Epithelial cell of esophagus (primary cell): Measurements from ENCODE around the gene TSGA10IP.

Experiments
- DNase-seq: peaks from one replicate; pipeline ENCODE4 v3.0.0; 2010; ENCODE audit warnings: low read depth
- H3K4me3 ChIP-seq: 2 replicates; pipeline ENCODE4 v1.5.1; 2011; ENCODE audit warnings: mild to moderate bottlenecking, low read length, control low read depth
- TF ChIP-seq, protein P1 (sequence below): IDR thresholded peaks from 2 replicates; pipeline ENCODE4 v1.5.1; 2011; ENCODE audit warnings: low read depth, mild to moderate bottlenecking, low read length, control low read depth, inconsistent platforms; ENCODE audit not compliant: insufficient read depth; ENCODE audit errors: missing control alignments

Gene TSGA10IP

DNA sequence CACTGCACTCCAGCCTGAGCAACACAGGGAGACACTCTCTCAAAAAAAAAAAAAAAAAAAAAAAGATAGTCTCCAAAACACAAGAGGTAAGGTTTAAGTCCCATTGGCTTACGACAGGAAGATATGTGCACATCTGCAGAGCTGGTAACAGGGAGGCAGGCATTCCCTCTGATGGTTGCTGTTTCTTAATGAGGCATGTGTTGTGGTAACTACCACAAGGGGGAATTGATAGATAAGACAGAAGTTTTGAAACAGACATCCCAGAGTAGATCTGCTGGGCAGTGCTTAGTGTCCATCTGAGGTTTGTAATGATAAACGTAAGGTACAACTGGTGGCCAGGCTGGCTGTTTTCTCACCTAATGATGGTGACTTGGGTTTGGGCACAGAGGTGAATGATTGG lies 52.0 kb downstream of the TSGA10IP start:
- no peak for DNase-seq
- TF ChIP-seq, protein P1, sequence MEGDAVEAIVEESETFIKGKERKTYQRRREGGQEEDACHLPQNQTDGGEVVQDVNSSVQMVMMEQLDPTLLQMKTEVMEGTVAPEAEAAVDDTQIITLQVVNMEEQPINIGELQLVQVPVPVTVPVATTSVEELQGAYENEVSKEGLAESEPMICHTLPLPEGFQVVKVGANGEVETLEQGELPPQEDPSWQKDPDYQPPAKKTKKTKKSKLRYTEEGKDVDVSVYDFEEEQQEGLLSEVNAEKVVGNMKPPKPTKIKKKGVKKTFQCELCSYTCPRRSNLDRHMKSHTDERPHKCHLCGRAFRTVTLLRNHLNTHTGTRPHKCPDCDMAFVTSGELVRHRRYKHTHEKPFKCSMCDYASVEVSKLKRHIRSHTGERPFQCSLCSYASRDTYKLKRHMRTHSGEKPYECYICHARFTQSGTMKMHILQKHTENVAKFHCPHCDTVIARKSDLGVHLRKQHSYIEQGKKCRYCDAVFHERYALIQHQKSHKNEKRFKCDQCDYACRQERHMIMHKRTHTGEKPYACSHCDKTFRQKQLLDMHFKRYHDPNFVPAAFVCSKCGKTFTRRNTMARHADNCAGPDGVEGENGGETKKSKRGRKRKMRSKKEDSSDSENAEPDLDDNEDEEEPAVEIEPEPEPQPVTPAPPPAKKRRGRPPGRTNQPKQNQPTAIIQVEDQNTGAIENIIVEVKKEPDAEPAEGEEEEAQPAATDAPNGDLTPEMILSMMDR, result no peak
- no peak overlapping the region for H3K4me3 ChIP-seq

DNA sequence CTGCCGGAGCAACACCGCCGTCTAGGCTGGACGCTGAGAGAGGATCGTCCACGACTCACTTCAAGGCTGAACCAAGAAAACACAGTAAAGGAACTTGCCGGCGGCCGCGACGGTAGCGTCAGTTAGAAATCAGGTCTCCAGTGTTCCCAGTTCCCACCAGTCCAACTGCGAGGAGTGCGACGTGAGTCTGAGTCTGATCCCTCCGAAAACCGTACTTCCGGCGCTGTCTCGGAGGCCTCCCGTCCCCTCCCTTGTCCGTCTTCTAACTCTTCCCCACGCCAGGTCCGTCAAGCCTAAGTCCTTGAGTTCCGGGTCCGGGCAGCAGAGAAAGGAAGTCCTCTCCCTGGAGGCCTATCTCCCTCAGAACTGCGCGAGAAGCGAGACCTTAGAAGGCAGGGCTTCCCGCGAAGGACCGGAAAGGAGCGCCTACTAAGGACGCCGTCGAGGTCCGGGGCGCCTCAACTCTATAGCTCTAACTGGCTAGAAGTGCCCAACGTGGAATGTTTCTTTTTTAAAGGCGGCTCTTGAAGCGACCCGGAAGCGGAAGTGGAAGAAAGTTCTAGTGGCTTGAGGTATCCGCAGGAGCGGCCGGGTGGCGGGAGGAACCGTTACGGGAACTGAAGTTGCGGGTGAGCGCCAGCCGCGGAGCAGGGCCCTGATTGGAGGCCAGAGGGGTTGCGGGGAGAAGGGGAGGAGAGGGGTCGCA lies 56.8 kb downstream of the TSGA10IP start, which contains the start of the genes BANF1 and EIF1AD:
TSS of gene BANF1 (plus strand) at position 562 of the 706 bp plus-strand sequence. CDS start 748 bp downstream, outside the sequence.
TSS of gene EIF1AD (minus strand) at position 216 of the 706 bp plus-strand sequence. CDS start 1,768 bp downstream, outside the sequence.
- peak; percentile 99 for DNase-seq

DNA sequence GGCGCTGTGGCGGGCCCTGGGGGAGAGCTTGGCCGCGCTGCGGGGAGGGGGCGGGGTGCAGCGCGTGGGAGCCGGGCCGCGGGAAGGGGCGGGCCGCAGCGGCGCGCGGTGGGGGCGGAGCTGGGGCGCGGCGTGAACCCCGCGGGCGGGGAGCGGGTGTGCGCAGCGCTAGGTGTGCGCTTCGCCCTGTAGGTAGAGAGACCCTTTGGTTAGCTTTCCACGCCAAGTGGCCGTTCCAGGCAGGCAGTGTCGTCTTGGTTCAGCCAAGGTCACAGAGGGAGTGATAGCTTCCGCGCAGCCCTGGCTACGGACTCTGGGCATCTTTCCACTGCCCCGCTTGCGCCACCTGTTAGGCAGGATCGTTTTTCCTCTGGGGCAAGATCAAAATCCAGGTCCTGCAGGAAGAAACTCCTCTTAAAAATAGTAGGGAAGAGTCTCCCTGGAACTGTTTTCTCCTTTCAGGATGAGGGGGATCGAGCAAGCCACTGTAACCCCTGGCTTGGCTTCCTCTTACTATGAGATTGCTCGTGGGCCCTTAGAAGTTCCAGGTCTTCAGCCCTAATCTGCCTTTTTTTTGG lies 57.5 kb downstream of the TSGA10IP start:
- TF ChIP-seq, protein P1, result peak; percentile 29
- DNase-seq, result peak; percentile 39
- peak overlapping the region; percentile 94 for H3K4me3 ChIP-seq

More for the DNA sequence above, 56.8 kb downstream of the TSGA10IP start, which contains the start of the genes BANF1 and EIF1AD:
- peak within 1 kb of the TSS; percentile 94 for H3K4me3 ChIP-seq
- TF ChIP-seq, protein P1, result no peak

DNA sequence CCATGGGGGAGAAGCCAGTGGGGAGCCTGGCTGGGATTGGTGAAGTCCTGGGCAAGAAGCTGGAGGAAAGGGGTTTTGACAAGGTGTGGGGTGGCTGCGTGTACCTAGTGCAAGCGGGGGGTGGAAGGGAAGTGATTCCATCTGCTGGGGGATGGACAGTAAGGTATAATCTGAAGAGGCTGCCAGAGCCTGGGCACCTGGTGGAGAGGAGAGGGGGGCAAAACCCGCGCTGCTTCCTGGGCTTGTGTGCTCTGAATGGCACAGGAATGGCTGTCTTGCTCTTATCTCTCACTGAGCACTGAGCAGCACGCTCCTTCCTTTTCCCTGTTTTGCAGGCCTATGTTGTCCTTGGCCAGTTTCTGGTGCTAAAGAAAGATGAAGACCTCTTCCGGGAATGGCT lies 58.0 kb downstream of the TSGA10IP start:
- DNase-seq, result no peak
- TF ChIP-seq, protein P1, result no peak
- H3K4me3 ChIP-seq, result peak overlapping the region; percentile 94

DNA sequence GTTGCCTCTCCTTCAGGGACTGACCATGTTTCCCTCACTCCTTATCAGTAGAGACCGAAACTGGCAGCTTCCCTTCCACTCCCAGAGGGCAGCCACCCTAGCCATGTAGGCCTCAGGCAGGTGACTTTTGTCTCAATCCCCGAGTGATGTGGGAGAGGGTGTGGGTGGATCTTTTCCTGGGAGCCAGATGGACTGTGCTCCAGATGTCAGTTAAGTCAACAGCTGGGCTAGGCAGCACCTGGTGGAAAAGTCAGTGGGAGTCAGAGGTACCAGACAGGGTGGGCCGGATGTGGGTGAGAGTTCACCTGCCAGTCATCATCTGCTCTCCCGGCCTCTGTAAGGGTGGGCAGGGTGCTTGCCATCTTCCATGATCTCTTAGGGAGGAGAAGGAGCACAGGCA lies 58.9 kb downstream of the TSGA10IP start:
- no peak overlapping the region for H3K4me3 ChIP-seq
- DNase-seq, result no peak
- TF ChIP-seq, protein P1, result no peak

DNA sequence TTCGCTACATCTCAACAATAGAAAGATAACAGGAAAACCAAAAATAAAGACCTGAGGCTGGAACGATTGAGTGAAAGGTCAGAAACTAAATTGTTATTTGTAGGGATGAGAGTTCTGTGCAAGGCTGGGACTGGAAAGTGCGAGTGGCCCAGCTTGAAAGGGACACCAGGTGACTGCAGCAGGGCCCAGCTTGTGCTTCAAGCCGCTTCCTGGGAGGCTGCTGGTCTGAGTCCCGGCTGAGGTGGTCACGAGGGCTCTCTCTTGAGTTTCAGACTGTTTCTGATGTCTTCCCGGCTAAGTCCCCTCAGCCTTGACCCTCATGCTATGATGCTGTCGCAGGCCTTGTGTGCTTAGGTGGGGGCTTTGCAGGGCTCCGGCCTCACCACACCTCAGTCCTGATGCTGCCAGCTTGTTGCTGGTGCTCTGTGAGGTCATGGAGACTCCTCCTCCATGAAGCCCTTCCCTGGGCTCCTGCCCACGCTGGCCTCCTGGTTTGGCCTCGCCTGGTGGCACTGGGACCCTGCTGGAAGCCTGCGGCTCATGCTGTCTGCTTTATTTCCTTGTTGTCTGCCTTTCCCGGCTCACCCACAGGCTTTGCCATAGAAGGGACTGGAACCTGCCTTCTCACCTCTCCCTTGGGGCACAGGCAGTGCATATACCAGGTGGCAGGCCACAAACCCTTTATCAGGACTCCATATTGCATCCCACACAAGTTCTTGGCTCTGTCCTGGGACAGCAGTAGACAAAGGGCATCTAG lies 61.0 kb downstream of the TSGA10IP start:
- TF ChIP-seq, protein P1, result no peak
- no peak for DNase-seq
- H3K4me3 ChIP-seq, result no peak overlapping the region
